AG04450 (cell line): ENCODE measurements around the gene LNX2. TPM values are rescaled to one million over a fixed set of nuclear protein-coding genes. Genes with fewer than 3 reads are reported as not detected.

Source experiments
- CTCF ChIA-PET: fragments of 300-600, 350-600 bp; formaldehyde crosslinking; extraction: SDS; loops from one replicate; lab custom pipeline; 2022; ENCODE audit warnings: antibody characterized with exemption, inconsistent platforms; lab: Charles Lee
- POLR2A ChIA-PET: fragments of 350-600 bp; formaldehyde crosslinking; extraction: SDS; loops from one replicate; lab custom pipeline; 2021; ENCODE audit warnings: antibody characterized with exemption, inconsistent platforms; lab: Yijun Ruan, JAX
- DNase-seq: peaks from one replicate; pipeline ENCODE4 v3.0.0-alpha.2; 2011; ENCODE audit warnings: low read depth, low spot score
- H3K27ac ChIP-seq: one replicate; pipeline ENCODE4 v1.5.1; 2012; ENCODE audit warnings: low read depth, low read length, control low read depth
- H3K27me3 ChIP-seq: one replicate; pipeline ENCODE4 v1.6.0; 2012; ENCODE audit warnings: low read length; ENCODE audit not compliant: control insufficient read depth, insufficient read depth
- H3K4me3 ChIP-seq: 2 replicates; pipeline ENCODE4 v1.5.1; 2011; ENCODE audit warnings: mild to moderate bottlenecking, low read depth, low read length, control low read depth
- H3K9me3 ChIP-seq: 2 replicates; pipeline ENCODE4 v1.5.1; 2012; ENCODE audit warnings: low read length; ENCODE audit not compliant: control insufficient read depth, insufficient read depth
- polyA plus RNA-seq: library from polyadenylated mRNA; depleted of rRNA; stranded (reverse); fragments of >200 nt; gene quantifications from 2 replicates; pipeline ENCODE4 v1.2.3, GENCODE V29; 2011
- TF ChIP-seq, protein P1 (sequence below): IDR thresholded peaks from 2 replicates; pipeline ENCODE4 v1.5.1; 2011; ENCODE audit warnings: low read depth, low read length, control low read depth, inconsistent platforms

The LNX2 gene
- polyA plus RNA-seq, 1 experiment: 6.9 TPM

GRCh38 chr13:27635266-27635665 is 14.9 kb upstream of the LNX2 start:
- Histone ChIP-seq H3K4me3 (no peak overlapping the region), H3K9me3 (no peaks in the 10 kb centered on the region), H3K27me3 (no peaks in the 10 kb centered on the region), H3K27ac (no peak overlapping the region)
- TF ChIP-seq, protein P1, sequence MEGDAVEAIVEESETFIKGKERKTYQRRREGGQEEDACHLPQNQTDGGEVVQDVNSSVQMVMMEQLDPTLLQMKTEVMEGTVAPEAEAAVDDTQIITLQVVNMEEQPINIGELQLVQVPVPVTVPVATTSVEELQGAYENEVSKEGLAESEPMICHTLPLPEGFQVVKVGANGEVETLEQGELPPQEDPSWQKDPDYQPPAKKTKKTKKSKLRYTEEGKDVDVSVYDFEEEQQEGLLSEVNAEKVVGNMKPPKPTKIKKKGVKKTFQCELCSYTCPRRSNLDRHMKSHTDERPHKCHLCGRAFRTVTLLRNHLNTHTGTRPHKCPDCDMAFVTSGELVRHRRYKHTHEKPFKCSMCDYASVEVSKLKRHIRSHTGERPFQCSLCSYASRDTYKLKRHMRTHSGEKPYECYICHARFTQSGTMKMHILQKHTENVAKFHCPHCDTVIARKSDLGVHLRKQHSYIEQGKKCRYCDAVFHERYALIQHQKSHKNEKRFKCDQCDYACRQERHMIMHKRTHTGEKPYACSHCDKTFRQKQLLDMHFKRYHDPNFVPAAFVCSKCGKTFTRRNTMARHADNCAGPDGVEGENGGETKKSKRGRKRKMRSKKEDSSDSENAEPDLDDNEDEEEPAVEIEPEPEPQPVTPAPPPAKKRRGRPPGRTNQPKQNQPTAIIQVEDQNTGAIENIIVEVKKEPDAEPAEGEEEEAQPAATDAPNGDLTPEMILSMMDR: no peak
- ChIA-PET POLR2A (interaction anchor here (0.6 kb wide), 1 partner anchor 33 kb away, joined by 3 read pairs; no protein-coding TSS in a partner anchor), CTCF (no interaction called here)
- DNase-seq: no peak

DNA sequence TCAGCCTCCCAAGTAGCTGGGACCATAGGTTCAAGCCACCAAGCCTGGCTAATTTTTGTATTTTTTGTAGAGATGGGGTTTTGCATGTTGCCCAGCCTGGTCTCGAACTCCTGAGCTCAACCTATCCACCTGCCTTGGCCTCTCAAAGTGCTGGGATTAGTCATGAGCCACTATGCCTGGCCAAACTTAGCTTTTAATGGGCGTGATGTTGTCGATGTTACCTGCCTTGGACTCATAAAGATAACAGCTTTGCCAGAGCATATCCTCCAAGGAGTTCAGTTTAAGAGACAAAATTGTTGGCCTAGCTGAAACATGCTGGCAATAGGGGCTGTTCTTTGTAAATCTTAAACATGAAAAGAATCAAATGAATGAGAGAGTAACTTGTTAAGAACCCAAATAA is 14.5 kb upstream of the LNX2 start:
- no peak for DNase-seq
- ChIA-PET POLR2A (interaction anchor here (0.6 kb wide), 1 partner anchor 33 kb away, joined by 3 read pairs; no protein-coding TSS in a partner anchor), CTCF (no interaction called here)
- H3K27me3 ChIP-seq: no peaks in the 10 kb centered on the region
- H3K4me3 ChIP-seq: no peak overlapping the region
- no peaks in the 10 kb centered on the region for H3K9me3 ChIP-seq
- H3K27ac ChIP-seq: no peak overlapping the region
- TF ChIP-seq, protein P1: no peak

DNA sequence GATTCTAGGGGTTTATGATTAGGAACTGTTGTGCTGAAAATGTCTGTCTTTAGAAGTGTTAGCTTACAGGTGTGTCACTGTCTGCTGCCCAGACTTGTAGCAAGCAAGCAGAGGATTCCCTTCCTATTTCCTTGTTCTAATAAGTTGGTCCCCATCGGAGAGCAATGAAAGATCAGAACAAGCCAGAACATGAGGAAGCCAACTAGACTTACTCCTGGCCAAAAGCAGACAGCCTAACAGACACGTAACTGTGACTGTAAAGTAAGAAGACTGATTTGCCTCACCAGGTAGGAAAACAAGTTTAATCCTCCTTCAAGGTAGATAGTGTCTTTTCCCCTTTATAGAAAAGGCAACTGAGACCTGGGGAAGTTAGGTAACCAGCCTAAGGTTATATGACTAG is 13.9 kb upstream of the LNX2 start:
- ChIA-PET CTCF (no interaction called here), POLR2A (no interaction called here)

DNA sequence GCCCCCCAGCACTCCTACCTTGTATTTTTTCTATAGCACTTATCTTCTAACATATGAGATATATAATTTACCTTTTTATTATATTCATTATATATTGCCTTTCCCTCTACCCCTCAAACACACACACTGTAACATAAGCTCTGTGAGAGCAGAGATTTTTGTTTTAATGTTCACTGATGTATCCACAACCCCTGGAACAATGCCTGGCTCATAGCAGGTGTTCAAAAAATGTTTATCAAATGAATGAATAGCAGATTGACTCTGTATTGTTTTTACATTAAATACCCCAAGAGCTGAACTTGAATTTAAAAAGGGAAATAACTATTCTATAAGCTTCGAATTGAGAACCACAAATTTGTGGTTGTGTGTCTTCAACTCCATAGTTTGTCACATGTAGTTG is 12.3 kb upstream of the LNX2 start:
- CTCF ChIA-PET: no interaction called here

More for the DNA sequence above, 13.9 kb upstream of the LNX2 start:
- TF ChIP-seq, protein P1: no peak
- H3K27ac ChIP-seq: no peak overlapping the region
- no peaks in the 10 kb centered on the region for H3K9me3 ChIP-seq
- H3K27me3 ChIP-seq: no peaks in the 10 kb centered on the region
- no peak for DNase-seq
- no peak overlapping the region for H3K4me3 ChIP-seq

DNA sequence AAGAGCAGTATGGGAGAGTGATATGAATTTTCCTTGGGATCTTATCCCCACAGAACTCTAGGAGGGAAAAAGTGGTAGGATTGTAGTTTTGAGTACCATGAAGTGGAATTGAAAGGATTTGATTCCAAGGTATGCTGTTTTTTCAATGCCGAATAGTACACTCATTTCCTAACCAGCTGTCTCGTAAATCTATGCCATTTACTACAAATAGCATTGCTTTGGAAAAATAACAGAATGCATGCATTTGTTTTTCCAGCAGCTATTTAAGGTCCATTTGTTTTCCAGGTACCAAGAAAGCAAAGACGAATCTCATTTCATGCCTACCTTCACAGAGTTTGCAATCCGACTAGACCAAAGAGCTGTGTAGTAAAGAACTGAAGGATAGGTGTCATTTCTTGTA is 11.9 kb upstream of the LNX2 start:
- no peaks in the 10 kb centered on the region for H3K9me3 ChIP-seq
- TF ChIP-seq, protein P1: no peak
- no peak overlapping the region for H3K4me3 ChIP-seq
- no peak for DNase-seq
- no peaks in the 10 kb centered on the region for H3K27me3 ChIP-seq
- CTCF ChIA-PET: no interaction called here
- POLR2A ChIA-PET: no interaction called here
- H3K27ac ChIP-seq: no peak overlapping the region

More for the DNA sequence above, 12.3 kb upstream of the LNX2 start:
- no peaks in the 10 kb centered on the region for H3K9me3 ChIP-seq
- H3K4me3 ChIP-seq: no peak overlapping the region
- no peaks in the 10 kb centered on the region for H3K27me3 ChIP-seq
- POLR2A ChIA-PET: no interaction called here
- TF ChIP-seq, protein P1: no peak
- H3K27ac ChIP-seq: no peak overlapping the region
- DNase-seq: no peak
